Coronary artery (tissue), 2 donors: Measurements from ENCODE around the gene SPSB4.

Experiments
- DNase-seq: peaks from one replicate; pipeline ENCODE4 v3.0.0-alpha.2; 2017; ENCODE audit warnings: low spot score
- H3K27ac ChIP-seq, 2 donors: fragments of 200-600 bp; sonication (generic); one replicate each; pipeline ENCODE4 v1.5.1; 2016 to 2019
- H3K4me3 ChIP-seq: fragments of 200-600 bp; sonication (generic); 2 replicates; pipeline ENCODE4 v1.5.1; 2016; ENCODE audit warnings: mild to moderate bottlenecking, moderate library complexity
- CTCF ChIP-seq: fragments of 200-600 bp; sonication (generic); IDR thresholded peaks from one replicate; pipeline ENCODE4 v1.5.1; 2019; ENCODE audit warnings: antibody characterized with exemption

Gene SPSB4

GRCh38 chr3:141178026-141178425 is 126.9 kb downstream of the SPSB4 start:
- TF ChIP-seq CTCF, result no peak
- Histone ChIP-seq H3K4me3 (no peak overlapping the region), H3K27ac (no peak overlapping the region)
- DNase-seq, result no peak

GRCh38 chr3:141178551-141178950 is 127.4 kb downstream of the SPSB4 start:
- Histone ChIP-seq H3K27ac (no peak overlapping the region), H3K4me3 (no peak overlapping the region)
- no peak for DNase-seq
- TF ChIP-seq CTCF, result no peak

DNA sequence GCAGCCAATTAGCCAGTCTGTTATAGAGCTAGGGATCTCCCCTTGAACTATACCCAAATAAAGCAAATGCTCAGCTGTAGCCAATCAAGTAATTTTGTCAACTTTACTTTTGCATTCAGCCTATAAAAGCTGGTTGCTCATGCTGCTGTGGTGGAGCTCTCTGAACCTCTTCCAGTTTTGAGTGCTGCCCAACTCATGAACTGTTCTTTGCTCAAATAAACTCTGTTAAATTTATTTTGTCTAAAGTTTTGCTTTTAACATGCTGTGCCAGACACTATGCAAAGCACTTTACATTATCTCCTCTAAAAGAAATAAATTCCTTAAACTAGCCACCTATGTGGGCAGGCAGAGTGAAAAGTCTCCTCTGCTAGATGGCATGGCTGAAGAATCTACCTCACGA is 128.8 kb downstream of the SPSB4 start:
- no peak for TF ChIP-seq CTCF
- no peak for DNase-seq
- no peak overlapping the region for H3K27ac ChIP-seq
- H3K4me3 ChIP-seq, result no peak overlapping the region

- DNase-seq, result no peak
- TF ChIP-seq CTCF, result no peak
- H3K4me3 ChIP-seq, result no peak overlapping the region
- no peak overlapping the region for H3K27ac ChIP-seq
Measured at GRCh38 chr3:141181196-141181595, 130.0 kb downstream of the SPSB4 start.

DNA sequence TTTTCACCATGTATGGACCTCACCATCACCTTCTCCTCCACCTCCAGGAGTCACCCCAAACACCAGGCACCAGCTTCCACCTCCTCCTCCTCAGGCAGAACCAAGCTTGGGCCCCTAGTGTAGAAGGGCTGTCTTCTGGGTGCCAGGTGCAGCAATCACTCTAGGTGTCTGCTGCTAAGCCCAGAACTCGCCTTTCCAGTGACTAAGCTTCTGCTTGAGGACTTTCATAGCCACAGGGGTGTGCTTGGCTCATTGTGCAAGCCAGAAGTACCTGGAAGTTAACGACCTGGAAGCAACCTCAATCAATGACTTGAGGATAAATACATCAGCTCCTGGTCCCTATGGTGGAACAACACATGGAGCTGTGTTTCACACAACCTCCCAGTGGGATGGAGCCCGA is 130.7 kb downstream of the SPSB4 start:
- Histone ChIP-seq H3K4me3 (no peak overlapping the region), H3K27ac (no peak overlapping the region)
- no peak for DNase-seq
- no peak for TF ChIP-seq CTCF

DNA sequence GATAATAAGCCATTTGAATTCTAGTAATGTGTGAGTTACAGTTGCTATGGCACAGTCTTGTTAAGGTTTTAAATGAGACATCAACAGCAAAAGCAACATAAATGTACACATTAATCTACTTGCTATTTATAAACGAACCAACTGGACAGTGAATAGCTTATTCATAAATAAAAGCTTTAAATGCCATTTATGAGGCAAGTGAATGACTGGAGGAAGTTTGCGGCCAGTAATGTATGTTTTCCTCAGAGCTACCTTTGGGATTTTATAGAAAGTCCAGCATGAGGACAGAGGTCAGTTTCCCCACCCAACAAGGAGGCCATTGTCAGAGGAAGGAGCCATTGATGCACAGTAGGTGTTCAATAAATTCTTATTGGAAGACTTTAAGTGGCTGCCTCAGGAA is 132.5 kb downstream of the SPSB4 start:
- TF ChIP-seq CTCF, result no peak
- Histone ChIP-seq H3K27ac (no peak overlapping the region), H3K4me3 (no peak overlapping the region)
- DNase-seq, result no peak

GRCh38 chr3:141184430-141184829 is 133.3 kb downstream of the SPSB4 start:
- Histone ChIP-seq H3K27ac (no peak overlapping the region), H3K4me3 (no peak overlapping the region)
- DNase-seq, result no peak
- TF ChIP-seq CTCF, result no peak
